Coronary artery (tissue), 2 donors: ENCODE results near the gene TSPAN4.

Experiments
- DNase-seq: peaks from one replicate; pipeline ENCODE4 v3.0.0-alpha.2; 2017; ENCODE audit warnings: low spot score
- H3K27ac ChIP-seq, 2 donors: fragments of 200-600 bp; sonication (generic); one replicate each; pipeline ENCODE4 v1.5.1; 2016 to 2019
- H3K4me3 ChIP-seq: fragments of 200-600 bp; sonication (generic); 2 replicates; pipeline ENCODE4 v1.5.1; 2016; ENCODE audit warnings: mild to moderate bottlenecking, moderate library complexity
- CTCF ChIP-seq: fragments of 200-600 bp; sonication (generic); IDR thresholded peaks from one replicate; pipeline ENCODE4 v1.5.1; 2019; ENCODE audit warnings: antibody characterized with exemption

TSPAN4 gene

GRCh38 chr11:899724-900123 lies 57.1 kb downstream of the TSPAN4 start:
- DNase-seq, result no peak
- Histone ChIP-seq H3K27ac (no peak overlapping the region), H3K4me3 (no peak overlapping the region)
- no peak for TF ChIP-seq CTCF

- no peak for DNase-seq
- TF ChIP-seq CTCF, result no peak
- no peak overlapping the region for H3K27ac ChIP-seq
These were observed 57.9 kb downstream of the TSPAN4 start for GRCh38 chr11:900545-900944.

GRCh38 chr11:901452-902061 lies 58.9 kb downstream of the TSPAN4 start:
- Histone ChIP-seq H3K27ac (no peak overlapping the region), H3K4me3 (no peak overlapping the region)
- TF ChIP-seq CTCF, result no peak
- no peak for DNase-seq

More at GRCh38 chr11:900545-900944, 57.9 kb downstream of the TSPAN4 start:
- no peak overlapping the region for H3K4me3 ChIP-seq

GRCh38 chr11:904380-904779 lies 61.7 kb downstream of the TSPAN4 start:
- no peak for TF ChIP-seq CTCF

GRCh38 chr11:905952-906351 lies 63.3 kb downstream of the TSPAN4 start:
- DNase-seq, result no peak
- Histone ChIP-seq H3K27ac (no peak overlapping the region), H3K4me3 (no peak overlapping the region)
- TF ChIP-seq CTCF, result no peak

More at GRCh38 chr11:904380-904779, 61.7 kb downstream of the TSPAN4 start:
- no peak overlapping the region for H3K27ac ChIP-seq
- no peak for DNase-seq
- no peak overlapping the region for H3K4me3 ChIP-seq

- Histone ChIP-seq H3K27ac (no peak overlapping the region), H3K4me3 (no peak overlapping the region)
- no peak for DNase-seq
- no peak for TF ChIP-seq CTCF
These were observed 65.0 kb downstream of the TSPAN4 start for GRCh38 chr11:907668-908067.

GRCh38 chr11:908273-908672 lies 65.6 kb downstream of the TSPAN4 start:
- no peak for TF ChIP-seq CTCF
- Histone ChIP-seq H3K27ac (no peak overlapping the region), H3K4me3 (no peak overlapping the region)
- no peak for DNase-seq
